Body of pancreas (tissue), 4 donors: ENCODE data around the gene CYB561A3.

Experiments
- POLR2A ChIP-seq, 3 donors: fragments of 450-650 bp; IDR thresholded peaks; one replicate each; pipeline ENCODE4 v1.6.1; 2016; ENCODE audit warnings: antibody characterized with exemption in 3 of 3, mild to moderate bottlenecking in 2 of 3
- TF ChIP-seq, protein P1 (sequence below), 7 experiments: fragments of 450-650 bp in 4 of 7; fragments of 200-600 bp in 3 of 7; sonication (generic) in 3 of 7; IDR thresholded peaks; one replicate each; pipeline ENCODE4 v1.5.1; 2016 to 2019; ENCODE audit warnings: antibody characterized with exemption in 7 of 7

DNA sequence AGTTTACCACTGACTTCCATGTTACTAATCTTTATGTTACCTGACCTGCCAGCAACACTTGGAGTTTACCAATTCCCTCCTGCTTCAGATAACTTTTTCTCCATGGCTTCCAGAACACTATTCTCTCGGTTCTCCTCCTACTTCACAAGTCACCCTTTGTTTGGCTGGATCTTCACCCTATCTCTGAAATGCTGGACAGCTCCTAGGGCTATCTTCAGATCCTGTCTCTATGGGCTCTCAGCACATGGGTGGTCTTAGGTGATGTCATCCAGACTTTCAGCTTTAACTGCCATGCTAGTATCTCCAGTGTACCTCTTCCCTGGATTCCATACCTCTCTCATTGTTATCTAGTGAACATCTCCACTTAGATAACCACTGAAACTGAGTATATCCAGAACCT lies 54.3 kb downstream of the CYB561A3 start:
- TF ChIP-seq, protein P1, sequence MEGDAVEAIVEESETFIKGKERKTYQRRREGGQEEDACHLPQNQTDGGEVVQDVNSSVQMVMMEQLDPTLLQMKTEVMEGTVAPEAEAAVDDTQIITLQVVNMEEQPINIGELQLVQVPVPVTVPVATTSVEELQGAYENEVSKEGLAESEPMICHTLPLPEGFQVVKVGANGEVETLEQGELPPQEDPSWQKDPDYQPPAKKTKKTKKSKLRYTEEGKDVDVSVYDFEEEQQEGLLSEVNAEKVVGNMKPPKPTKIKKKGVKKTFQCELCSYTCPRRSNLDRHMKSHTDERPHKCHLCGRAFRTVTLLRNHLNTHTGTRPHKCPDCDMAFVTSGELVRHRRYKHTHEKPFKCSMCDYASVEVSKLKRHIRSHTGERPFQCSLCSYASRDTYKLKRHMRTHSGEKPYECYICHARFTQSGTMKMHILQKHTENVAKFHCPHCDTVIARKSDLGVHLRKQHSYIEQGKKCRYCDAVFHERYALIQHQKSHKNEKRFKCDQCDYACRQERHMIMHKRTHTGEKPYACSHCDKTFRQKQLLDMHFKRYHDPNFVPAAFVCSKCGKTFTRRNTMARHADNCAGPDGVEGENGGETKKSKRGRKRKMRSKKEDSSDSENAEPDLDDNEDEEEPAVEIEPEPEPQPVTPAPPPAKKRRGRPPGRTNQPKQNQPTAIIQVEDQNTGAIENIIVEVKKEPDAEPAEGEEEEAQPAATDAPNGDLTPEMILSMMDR (IDR thresholded peaks at IDR 0.05) = no peak
- no peak for TF ChIP-seq POLR2A (IDR thresholded peaks at IDR 0.05)
